ENCODE results near the gene CMTM2.

Gene CMTM2

DNA sequence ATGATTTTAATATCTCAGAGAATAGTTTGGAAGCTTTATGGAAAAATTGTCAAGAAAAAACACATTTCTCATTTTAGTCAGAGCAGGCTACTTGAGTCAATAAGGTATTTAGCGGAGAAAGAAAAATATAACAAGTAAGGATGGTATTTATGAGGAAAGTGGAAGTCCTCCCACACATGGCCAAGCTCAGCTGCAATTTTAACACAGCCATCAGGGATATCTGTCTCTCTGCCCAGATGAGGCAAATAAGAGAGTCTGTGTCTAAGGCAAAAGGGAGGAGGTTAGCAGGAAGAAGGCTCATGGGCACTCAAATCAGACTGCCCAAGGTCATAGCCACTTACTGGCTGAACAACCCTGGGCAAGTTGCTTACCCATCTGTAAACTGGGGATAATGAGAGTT, 5.2 kb upstream of the CMTM2 start:
- no peak overlapping the region for H3K4me3 ChIP-seq (ENCODE audit: low read length)
- TF ChIP-seq, protein P1, sequence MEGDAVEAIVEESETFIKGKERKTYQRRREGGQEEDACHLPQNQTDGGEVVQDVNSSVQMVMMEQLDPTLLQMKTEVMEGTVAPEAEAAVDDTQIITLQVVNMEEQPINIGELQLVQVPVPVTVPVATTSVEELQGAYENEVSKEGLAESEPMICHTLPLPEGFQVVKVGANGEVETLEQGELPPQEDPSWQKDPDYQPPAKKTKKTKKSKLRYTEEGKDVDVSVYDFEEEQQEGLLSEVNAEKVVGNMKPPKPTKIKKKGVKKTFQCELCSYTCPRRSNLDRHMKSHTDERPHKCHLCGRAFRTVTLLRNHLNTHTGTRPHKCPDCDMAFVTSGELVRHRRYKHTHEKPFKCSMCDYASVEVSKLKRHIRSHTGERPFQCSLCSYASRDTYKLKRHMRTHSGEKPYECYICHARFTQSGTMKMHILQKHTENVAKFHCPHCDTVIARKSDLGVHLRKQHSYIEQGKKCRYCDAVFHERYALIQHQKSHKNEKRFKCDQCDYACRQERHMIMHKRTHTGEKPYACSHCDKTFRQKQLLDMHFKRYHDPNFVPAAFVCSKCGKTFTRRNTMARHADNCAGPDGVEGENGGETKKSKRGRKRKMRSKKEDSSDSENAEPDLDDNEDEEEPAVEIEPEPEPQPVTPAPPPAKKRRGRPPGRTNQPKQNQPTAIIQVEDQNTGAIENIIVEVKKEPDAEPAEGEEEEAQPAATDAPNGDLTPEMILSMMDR (conservative IDR thresholded peaks at IDR 0.05; ENCODE audit: low read depth, low read length), result no peak
- DNase-seq (ENCODE audit: low read depth), result no peak

DNA sequence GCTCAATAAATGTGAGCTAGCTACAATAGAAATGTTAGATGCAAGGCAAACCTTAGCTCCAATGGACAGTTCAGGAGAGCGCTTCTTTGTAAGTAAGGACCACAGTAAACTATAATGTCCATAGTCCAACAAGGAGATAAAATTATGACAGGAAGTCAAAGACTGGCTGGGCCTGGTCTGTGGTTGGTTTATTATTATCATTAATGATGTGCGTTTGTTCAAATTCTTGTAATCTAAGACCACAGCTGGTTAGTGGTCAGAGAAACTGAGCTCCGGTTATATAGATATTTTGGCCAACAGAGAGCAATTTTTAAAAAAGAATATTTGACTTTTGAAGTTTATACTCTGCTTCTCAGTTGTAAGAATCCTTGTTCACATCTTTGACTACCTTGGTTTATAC, 4.7 kb upstream of the CMTM2 start:
- TF ChIP-seq, protein P1 (conservative IDR thresholded peaks at IDR 0.05; ENCODE audit: low read depth, low read length), result no peak
- DNase-seq (ENCODE audit: low read depth), result no peak

DNA sequence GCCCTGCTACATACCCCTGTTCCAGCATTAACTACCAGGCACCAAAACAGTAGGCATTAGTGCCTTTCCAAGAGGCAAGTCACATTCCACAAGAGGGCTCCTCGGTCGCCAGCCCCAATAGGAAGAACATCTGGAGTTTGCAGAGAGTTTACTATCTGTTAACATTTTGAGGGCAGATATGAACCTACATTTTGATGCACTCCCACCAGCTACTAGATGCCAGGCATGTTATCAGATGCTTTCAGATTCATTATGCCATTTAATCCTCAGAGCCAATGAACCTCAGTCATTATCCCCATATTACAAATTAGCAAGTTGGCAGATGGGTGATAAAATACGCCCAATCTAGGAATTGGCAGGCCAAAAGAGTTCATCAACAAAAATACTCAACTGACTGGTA, 4.2 kb upstream of the CMTM2 start:
- no peak for DNase-seq (ENCODE audit: low read depth)
- TF ChIP-seq, protein P1 (conservative IDR thresholded peaks at IDR 0.05; ENCODE audit: low read depth, low read length), result no peak
- no peak overlapping the region for H3K4me3 ChIP-seq (ENCODE audit: low read length)

More for the DNA sequence above, 4.7 kb upstream of the CMTM2 start:
- H3K4me3 ChIP-seq (ENCODE audit: low read length), result no peak overlapping the region

DNA sequence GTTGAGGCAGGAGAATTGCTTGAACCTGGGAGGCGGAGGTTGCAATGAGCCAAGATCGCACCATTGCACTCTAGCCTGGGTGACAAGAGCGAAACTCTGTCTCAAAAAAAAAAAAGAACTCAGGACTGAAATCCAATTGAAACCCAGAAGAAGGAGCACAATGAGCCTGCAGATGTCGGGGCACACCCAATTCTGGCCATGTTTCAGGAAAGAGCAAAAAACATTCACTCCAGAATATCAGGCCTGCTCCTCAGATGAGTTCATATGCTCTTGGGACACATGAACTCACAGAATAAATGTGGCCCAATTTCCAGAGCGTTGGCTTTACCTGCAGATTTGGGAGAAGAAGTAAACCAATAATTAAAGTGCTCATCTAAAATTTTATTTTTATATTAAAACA, 3.0 kb upstream of the CMTM2 start:
- no peak for DNase-seq (ENCODE audit: low read depth)
- H3K4me3 ChIP-seq (ENCODE audit: low read length), result no peak overlapping the region
- TF ChIP-seq, protein P1 (conservative IDR thresholded peaks at IDR 0.05; ENCODE audit: low read depth, low read length), result no peak

DNA sequence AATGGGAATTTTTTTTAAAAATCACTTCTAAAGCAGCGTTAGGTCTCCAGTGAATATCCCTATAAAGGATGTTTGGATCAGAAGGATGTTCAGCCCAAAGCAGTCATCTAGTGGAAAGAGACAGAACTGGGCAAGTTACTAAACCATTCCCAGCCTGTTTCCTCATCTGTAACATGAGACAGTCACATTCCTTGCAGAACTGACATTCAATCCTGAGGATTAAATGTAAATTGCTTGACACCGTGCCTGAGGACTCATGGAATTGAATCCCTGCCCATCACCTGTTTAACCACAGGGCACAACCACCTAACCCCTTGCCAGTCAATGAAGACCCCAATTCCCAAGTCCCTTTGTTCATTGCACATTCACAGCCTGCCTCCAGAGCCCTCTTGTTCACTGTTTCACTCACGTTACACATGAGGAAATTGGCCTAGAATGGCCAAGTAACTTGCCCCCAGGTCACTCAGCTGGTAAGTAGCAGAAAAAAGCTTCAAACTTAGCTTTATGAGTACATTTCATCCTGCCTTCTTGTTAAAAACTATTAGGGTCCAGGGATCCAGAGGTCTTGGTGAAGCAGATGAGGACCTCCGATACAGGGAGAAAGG, 1.4 kb downstream of the CMTM2 start:
- DNase-seq (ENCODE audit: low read depth), result peak; percentile 77
- TF ChIP-seq, protein P1 (conservative IDR thresholded peaks at IDR 0.05; ENCODE audit: low read depth, low read length), result peak; percentile 31

DNA sequence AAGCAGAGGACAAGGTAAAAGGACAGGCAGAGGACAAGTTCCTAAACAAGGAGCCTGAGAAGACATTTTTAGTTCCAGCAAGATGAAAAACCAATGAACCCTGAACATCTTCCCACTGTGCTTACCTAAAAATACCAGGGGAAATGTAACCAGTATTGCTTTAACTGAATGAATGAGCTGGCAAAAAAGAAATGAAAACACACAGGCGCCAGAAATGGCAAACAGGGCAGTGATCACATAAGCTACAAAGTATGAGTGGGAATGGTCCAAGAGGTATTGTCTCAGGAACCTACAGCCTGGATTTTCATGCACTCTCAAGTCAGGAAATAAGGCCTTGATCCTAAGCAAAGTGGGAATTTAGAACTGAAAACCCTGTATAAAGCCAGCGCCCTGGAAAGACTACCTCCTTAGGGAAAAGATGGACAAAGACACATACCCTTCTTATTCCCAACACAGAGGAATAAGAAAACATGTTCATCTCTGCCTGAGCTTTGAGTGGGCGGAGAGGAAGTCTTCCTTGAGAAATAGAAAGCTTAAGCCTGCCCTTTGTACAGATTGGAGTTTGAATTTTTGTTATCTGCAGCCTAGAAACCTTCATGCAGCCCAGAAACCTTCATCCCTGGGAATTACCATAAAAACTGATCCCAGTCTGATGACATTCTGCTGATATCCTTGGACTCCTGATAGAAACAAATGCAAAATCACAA, 2.1 kb downstream of the CMTM2 start:
- TF ChIP-seq, protein P1 (conservative IDR thresholded peaks at IDR 0.05; ENCODE audit: low read depth, low read length), result no peak
- H3K4me3 ChIP-seq (ENCODE audit: low read length), result no peak overlapping the region
- DNase-seq (ENCODE audit: low read depth), result no peak

More for the DNA sequence above, 1.4 kb downstream of the CMTM2 start:
- H3K4me3 ChIP-seq (ENCODE audit: low read length), result no peak overlapping the region
